Prostate gland (tissue), 2 donors: ENCODE measurements around the gene UBL4A. TPM values are rescaled to one million over a fixed set of nuclear protein-coding genes. Genes with fewer than 3 reads are reported as not detected.

Experiments
- DNase-seq: peaks from one replicate; pipeline ENCODE4 v3.0.0-alpha.2; 2019; ENCODE audit warnings: low spot score
- H3K27ac ChIP-seq, 2 donors: fragments of 200-600 bp; sonication (generic); 2 replicates each; pipeline ENCODE4 v1.5.1; 2017 to 2019
- H3K27me3 ChIP-seq: fragments of 200-600 bp; sonication (generic); replicated peaks from 2 replicates; pipeline ENCODE4 v1.5.1; 2019; ENCODE audit not compliant: insufficient read depth
- H3K36me3 ChIP-seq, 2 donors: fragments of 200-600 bp; sonication (generic); 1 replicate in 1 of 2; 2 replicates in 1 of 2; pipeline versions ENCODE4 v1.5.1 to v1.8.1; 2017 to 2019
- H3K4me1 ChIP-seq: fragments of 200-600 bp; sonication (generic); replicated peaks from 2 replicates; pipeline ENCODE4 v1.5.1; 2019
- H3K4me3 ChIP-seq, 2 donors: fragments of 200-600 bp; sonication (generic); 2 replicates each; pipeline ENCODE4 v1.5.1; 2017 to 2019
- H3K9me3 ChIP-seq: fragments of 200-600 bp; sonication (generic); 2 replicates; pipeline ENCODE4 v1.5.1; 2017
- CTCF ChIP-seq, 4 experiments: fragments of 200-600 bp in 2 of 4; fragments of 450-650 bp in 2 of 4; sonication (generic) in 2 of 4; IDR thresholded peaks; 1 replicate in 3 of 4; 2 replicates in 1 of 4; pipeline ENCODE4 v1.5.1; 2016 to 2019; ENCODE audit warnings: antibody characterized with exemption in 4 of 4, mild to moderate bottlenecking in 2 of 4, moderate library complexity in 2 of 4
- POLR2A ChIP-seq: fragments of 450-650 bp; IDR thresholded peaks from one replicate; pipeline ENCODE4 v1.6.1; 2016; ENCODE audit warnings: antibody characterized with exemption, mild to moderate bottlenecking
- POLR2AphosphoS5 ChIP-seq: sonication (generic); formaldehyde crosslinking; IDR thresholded peaks from one replicate; pipeline ENCODE4 v1.6.1; 2017; ENCODE audit warnings: antibody characterized with exemption
- WGBS: methylation state at CpG from one replicate; pipeline ENCODE4 v1.1.5; 2018; 5-methylcytosine and 5-hydroxymethylcytosine counted together
- intact Hi-C: fragments of 100-400 bp; cut with DNase I; formaldehyde crosslinking; loops from one replicate; pipeline ENCODE4 v1.14.2; 2022
- total RNA-seq, 2 donors: library from RNA; depleted of rRNA; stranded (reverse); fragments of >200 nt; gene quantifications; one replicate each; pipeline ENCODE4 v1.1.0, GENCODE V29; 2016

Gene UBL4A
- total RNA-seq, 2 donors from 2014 or later = 31.9 to 53.7 TPM

- H3K4me3 ChIP-seq = no peak overlapping the region
- no peak overlapping the region for H3K27ac ChIP-seq
- intact Hi-C loops = no loop called here
- no peaks in the 10 kb centered on the region for H3K27me3 ChIP-seq
- TF ChIP-seq POLR2AphosphoS5 (no peak), CTCF (IDR thresholded peaks at IDR 0.05) (no peak), POLR2A (no peak)
- no peaks in the 10 kb centered on the region for H3K9me3 ChIP-seq
- no peaks in the 10 kb centered on the region for H3K36me3 ChIP-seq
- no peak for DNase-seq
- H3K4me1 ChIP-seq = no peaks in the 10 kb centered on the region
- 77% methylated on average over 5 of the region's 7 CpGs for WGBS
Measured at GRCh38 chrX:154482786-154483185, 3.6 kb downstream of the UBL4A start.

GRCh38 chrX:154481911-154482601 lies 4.4 kb downstream of the UBL4A start:
- intact Hi-C loops = no loop called here
- H3K27ac ChIP-seq = no peak overlapping the region
- no peak for TF ChIP-seq CTCF (IDR thresholded peaks at IDR 0.05)
- TF ChIP-seq POLR2AphosphoS5 = no peak
- TF ChIP-seq POLR2A = no peak
- no peak overlapping the region for H3K4me3 ChIP-seq
- H3K9me3 ChIP-seq = no peaks in the 10 kb centered on the region
- H3K36me3 ChIP-seq = no peaks in the 10 kb centered on the region
- H3K4me1 ChIP-seq = no peaks in the 10 kb centered on the region
- no peaks in the 10 kb centered on the region for H3K27me3 ChIP-seq
- WGBS = 44% methylated on average over 14 of the region's 14 CpGs
- no peak for DNase-seq

- H3K27me3 ChIP-seq = no peaks in the 10 kb centered on the region
- WGBS = 85% methylated on average over 5 of the region's 5 CpGs
- TF ChIP-seq POLR2AphosphoS5 = no peak
- no peak for TF ChIP-seq CTCF (IDR thresholded peaks at IDR 0.05)
- no peak for TF ChIP-seq POLR2A
- no peaks in the 10 kb centered on the region for H3K4me1 ChIP-seq
- H3K36me3 ChIP-seq = no peaks in the 10 kb centered on the region
- H3K27ac ChIP-seq = no peak overlapping the region
- intact Hi-C loops = no loop called here
- H3K4me3 ChIP-seq = no peak overlapping the region
- no peaks in the 10 kb centered on the region for H3K9me3 ChIP-seq
- no peak for DNase-seq
Measured at GRCh38 chrX:154481195-154481594, 5.2 kb downstream of the UBL4A start.

GRCh38 chrX:154478728-154479622 lies 7.4 kb downstream of the UBL4A start, which contains the start of gene LAGE3:
LAGE3 (minus strand) TSS chrX:154479281; CDS start chrX:154478915, 366 bp downstream.
- intact Hi-C loops = no loop called here

More at GRCh38 chrX:154478728-154479622, 7.4 kb downstream of the UBL4A start, which contains the start of gene LAGE3:
- peak; percentile 87 for DNase-seq
- 25% methylated on average over 12 of the region's 85 CpGs for WGBS
- Histone ChIP-seq H3K27ac (peak within 1 kb of the TSS; percentile 72 to 73), H3K4me3 (peak within 1 kb of the TSS; percentile 41 to 43), H3K4me1 (no peaks in the 10 kb centered on the region), H3K36me3 (no peaks in the 10 kb centered on the region), H3K27me3 (no peaks in the 10 kb centered on the region), H3K9me3 (no peaks in the 10 kb centered on the region)
- TF ChIP-seq CTCF (IDR thresholded peaks at IDR 0.05) = no peak
- TF ChIP-seq POLR2A = peak; percentile 82
- TF ChIP-seq POLR2AphosphoS5 = peak; percentile 81
